ENCODE results near the gene PCDHA8.

DNA sequence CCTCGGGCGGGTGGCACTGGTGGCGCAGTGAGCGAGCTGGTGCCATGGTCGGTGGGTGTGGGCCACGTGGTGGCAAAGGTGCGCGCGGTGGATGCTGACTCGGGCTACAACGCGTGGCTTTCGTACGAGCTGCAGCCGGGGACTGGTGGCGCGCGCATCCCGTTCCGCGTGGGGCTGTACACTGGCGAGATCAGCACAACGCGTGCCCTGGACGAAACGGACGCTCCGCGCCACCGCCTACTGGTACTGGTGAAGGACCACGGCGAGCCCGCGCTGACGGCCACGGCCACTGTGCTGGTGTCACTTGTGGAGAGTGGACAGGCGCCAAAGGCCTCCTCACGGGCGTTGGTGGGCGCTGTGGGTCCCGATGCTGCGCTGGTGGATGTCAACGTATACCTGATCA lies 32.1 kb upstream of the PCDHA8 start:
- TF ChIP-seq EZH2 (IDR thresholded peaks at IDR 0.05; ENCODE audit: borderline replicate concordance, insufficient read depth, low read length, poor library complexity, severe bottlenecking) (no peak), EP300 (conservative IDR thresholded peaks at IDR 0.05; ENCODE audit: poor library complexity, severe bottlenecking) (no peak), MXI1 (conservative IDR thresholded peaks at IDR 0.05; ENCODE audit: poor library complexity, severe bottlenecking) (no peak)
